Peyer's patch (tissue), 4 donors: Measurements from ENCODE around the gene CDSN.

Experiments
- POLR2A ChIP-seq, 2 donors: fragments of 450-650 bp; IDR thresholded peaks; one replicate each; pipeline ENCODE4 v1.5.1; 2017; ENCODE audit warnings: antibody characterized with exemption in 2 of 2, mild to moderate bottlenecking in 2 of 2, moderate library complexity in 2 of 2
- TF ChIP-seq, protein P1 (sequence below), 6 experiments: fragments of 450-650 bp in 4 of 6; fragments of 200-600 bp in 2 of 6; sonication (generic) in 1 of 6; IDR thresholded peaks; one replicate each; pipeline ENCODE4 v1.5.1; 2017 to 2019; ENCODE audit warnings: antibody characterized with exemption in 6 of 6, mild to moderate bottlenecking in 3 of 6, moderate library complexity in 1 of 6

DNA sequence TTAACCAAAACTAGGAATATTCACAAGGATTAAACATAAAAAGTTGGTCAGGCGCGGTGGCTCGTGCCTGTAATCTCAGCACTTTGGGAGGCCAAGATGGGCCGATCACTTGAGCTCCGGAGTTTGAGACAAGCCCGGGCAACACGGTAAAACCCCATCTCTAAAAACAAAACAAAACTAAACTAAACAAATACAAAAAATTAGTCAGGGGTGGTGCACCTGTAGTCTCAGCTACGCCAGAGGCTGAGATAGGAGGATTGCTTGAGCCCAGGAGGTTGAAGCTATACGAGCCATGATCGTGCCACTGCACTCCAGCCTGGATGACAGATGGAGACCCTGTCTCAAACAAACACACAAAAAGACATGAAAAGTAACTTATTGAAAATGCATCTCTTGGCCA lies 15.5 kb upstream of the CDSN start:
- TF ChIP-seq, protein P1, sequence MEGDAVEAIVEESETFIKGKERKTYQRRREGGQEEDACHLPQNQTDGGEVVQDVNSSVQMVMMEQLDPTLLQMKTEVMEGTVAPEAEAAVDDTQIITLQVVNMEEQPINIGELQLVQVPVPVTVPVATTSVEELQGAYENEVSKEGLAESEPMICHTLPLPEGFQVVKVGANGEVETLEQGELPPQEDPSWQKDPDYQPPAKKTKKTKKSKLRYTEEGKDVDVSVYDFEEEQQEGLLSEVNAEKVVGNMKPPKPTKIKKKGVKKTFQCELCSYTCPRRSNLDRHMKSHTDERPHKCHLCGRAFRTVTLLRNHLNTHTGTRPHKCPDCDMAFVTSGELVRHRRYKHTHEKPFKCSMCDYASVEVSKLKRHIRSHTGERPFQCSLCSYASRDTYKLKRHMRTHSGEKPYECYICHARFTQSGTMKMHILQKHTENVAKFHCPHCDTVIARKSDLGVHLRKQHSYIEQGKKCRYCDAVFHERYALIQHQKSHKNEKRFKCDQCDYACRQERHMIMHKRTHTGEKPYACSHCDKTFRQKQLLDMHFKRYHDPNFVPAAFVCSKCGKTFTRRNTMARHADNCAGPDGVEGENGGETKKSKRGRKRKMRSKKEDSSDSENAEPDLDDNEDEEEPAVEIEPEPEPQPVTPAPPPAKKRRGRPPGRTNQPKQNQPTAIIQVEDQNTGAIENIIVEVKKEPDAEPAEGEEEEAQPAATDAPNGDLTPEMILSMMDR (IDR thresholded peaks at IDR 0.05) = no peak
- no peak for TF ChIP-seq POLR2A (IDR thresholded peaks at IDR 0.05)
